ENCODE measurements around the gene IGFBP4. TPM values are rescaled to one million over a fixed set of nuclear protein-coding genes. Genes with fewer than 3 reads are reported as not detected.

The IGFBP4 gene
- total and polyA plus RNA-seq, 11 donors: 103 to 342 (median 133) TPM

- WGBS, 4 donors: 32 to 61% (median 45%) methylated on average over 8 of the region's 8 CpGs
- peak in 4 of 5 donors; percentile 45 to 59 (median 54) for DNase-seq
- intact Hi-C loops (cut with DNase I): no loop called here
- no peak for TF ChIP-seq CTCF (IDR thresholded peaks at IDR 0.05)
- TF ChIP-seq POLR2A (IDR thresholded peaks at IDR 0.05): no peak
- Histone ChIP-seq H3K27me3 (no peaks in the 10 kb centered on the region), H3K27ac (peak overlapping the region; percentile 56 to 98 (median 92)), H3K4me1 (peaks cover 15 to 88% (median 67%) of the 10 kb centered on the region in 12 donors), H3K9me3 (no peaks in the 10 kb centered on the region), H3K36me3 (peaks cover 0 to 5% (median 0%) of the 10 kb centered on the region in 9 donors), H3K4me3 (peak overlapping the region; percentile 7 to 92 (median 74))
- peak; percentile 20 to 56 (median 37) for ATAC-seq
These were observed 3.9 kb downstream of the IGFBP4 start for GRCh38 chr17:40447148-40447644.

DNA sequence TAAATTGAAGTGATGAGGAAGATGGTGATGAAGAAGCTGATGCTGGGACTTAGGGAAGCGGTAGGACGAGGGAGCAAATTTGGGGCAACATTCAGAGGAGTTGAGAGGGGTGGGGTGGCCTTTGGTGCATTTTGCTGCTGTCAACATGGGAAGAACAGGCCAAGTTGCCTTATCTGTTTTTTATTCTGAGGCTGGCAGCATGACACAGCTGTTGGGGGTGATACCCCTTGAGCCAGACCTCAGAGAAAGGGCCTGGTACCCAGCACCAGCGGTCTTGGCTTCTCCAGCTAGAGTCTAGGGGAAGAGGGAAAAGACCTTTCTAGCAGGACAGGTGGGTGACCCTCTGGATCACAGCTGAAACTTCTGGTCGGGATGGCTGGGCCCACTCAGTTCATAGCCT, 4.6 kb downstream of the IGFBP4 start:
- H3K4me3 ChIP-seq: peak overlapping the region in 11 of 12 donors; percentile 23 to 92 (median 74)
- TF ChIP-seq CTCF (IDR thresholded peaks at IDR 0.05): no peak
- TF ChIP-seq POLR2A (IDR thresholded peaks at IDR 0.05): no peak
- no peak for ATAC-seq
- no peaks in the 10 kb centered on the region for H3K9me3 ChIP-seq
- peak overlapping the region; percentile 56 to 98 (median 92) for H3K27ac ChIP-seq
- H3K4me1 ChIP-seq: peaks cover 15 to 87% (median 70%) of the 10 kb centered on the region in 12 donors
- H3K27me3 ChIP-seq: no peaks in the 10 kb centered on the region
- intact Hi-C loops (cut with DNase I): no loop called here
- WGBS, 4 donors: 54 to 66% (median 64%) methylated on average over 4 of the region's 4 CpGs
- DNase-seq: no peak
- peaks cover 0 to 11% (median 1%) of the 10 kb centered on the region in 9 donors for H3K36me3 ChIP-seq

GRCh38 chr17:40448213-40448638, 5.0 kb downstream of the IGFBP4 start:
- H3K27ac ChIP-seq: peak overlapping the region; percentile 56 to 98 (median 92)
- 27 to 56% (median 42%) methylated on average over 6 to 8 of the region's 8 CpGs for WGBS, 4 donors
- H3K4me3 ChIP-seq: peak overlapping the region in 10 of 12 donors; percentile 23 to 92 (median 75)
- ATAC-seq (no peak), DNase-seq (peak; percentile 52 to 68 (median 56))
- peaks cover 0 to 15% (median 6%) of the 10 kb centered on the region in 9 donors for H3K36me3 ChIP-seq
- TF ChIP-seq POLR2A (IDR thresholded peaks at IDR 0.05): no peak
- TF ChIP-seq CTCF (IDR thresholded peaks at IDR 0.05): no peak
- H3K27me3 ChIP-seq: no peaks in the 10 kb centered on the region
- H3K9me3 ChIP-seq: no peaks in the 10 kb centered on the region
- intact Hi-C loops (cut with DNase I): no loop called here
- peaks cover 15 to 85% (median 72%) of the 10 kb centered on the region in 12 donors for H3K4me1 ChIP-seq

- Histone ChIP-seq H3K36me3 (peaks cover 0 to 21% (median 11%) of the 10 kb centered on the region in 9 donors), H3K9me3 (no peaks in the 10 kb centered on the region), H3K4me3 (peak overlapping the region in 8 of 12 donors; percentile 73 to 92 (median 75)), H3K4me1 (peaks cover 15 to 90% (median 74%) of the 10 kb centered on the region in 12 donors), H3K27me3 (no peaks in the 10 kb centered on the region), H3K27ac (peak overlapping the region; percentile 56 to 98 (median 92))
- DNase-seq (no peak), ATAC-seq (no peak)
- WGBS, 4 donors: 47 to 59% (median 53%) methylated on average over 6 to 7 of the region's 7 CpGs
- intact Hi-C loops (cut with DNase I): no loop called here
- no peak for TF ChIP-seq CTCF (IDR thresholded peaks at IDR 0.05)
- no peak for TF ChIP-seq POLR2A (IDR thresholded peaks at IDR 0.05)
These were observed 5.5 kb downstream of the IGFBP4 start for GRCh38 chr17:40448639-40449261.

Data from heart left ventricle (tissue), 16 donors.